Right lobe of liver (tissue), 4 donors: ENCODE measurements around the gene ASZ1.

Experiments
- CTCF ChIP-seq, 4 donors: fragments of 200-600 bp in 3 of 4; fragments of 450-650 bp in 1 of 4; IDR thresholded peaks; one replicate each; pipeline versions ENCODE4 v1.5.1 to v1.8.0; 2016 to 2022; ENCODE audit warnings: antibody characterized with exemption in 4 of 4, mild to moderate bottlenecking in 2 of 4
- POLR2A ChIP-seq: fragments of 450-650 bp; IDR thresholded peaks from one replicate; pipeline ENCODE4 v1.6.1; 2017; ENCODE audit warnings: antibody characterized with exemption, mild to moderate bottlenecking
- donor health status: DM: no; HTN: no; CAD: no.
- donor health status: DM: no; HTN: no; CAD: no.
- donor health status: DM: no; HTN: yes; CAD: no.

- TF ChIP-seq CTCF (IDR thresholded peaks at IDR 0.05) (no peak), POLR2A (no peak)
Measured at GRCh38 chr7:117372073-117372472, 55.2 kb downstream of the ASZ1 start.
